ENCODE measurements around the gene TAS2R50.

GRCh38 chr12:11014234-11014633, 27.5 kb upstream of the TAS2R50 start:
- no peak for TF ChIP-seq CTCF (conservative IDR thresholded peaks at IDR 0.05; ENCODE audit: low read depth, low read length)
- no peak for TF ChIP-seq EZH2 (IDR thresholded peaks at IDR 0.05; ENCODE audit: borderline replicate concordance, low read depth, low read length, poor library complexity, severe bottlenecking)
